ENCODE results near the gene ABCG1. TPM values are rescaled to one million over a fixed set of nuclear protein-coding genes. Genes with fewer than 3 reads are reported as not detected.

The ABCG1 gene
- total RNA-seq, 3 donors from 2014 or later = 44.4 to 67.0 (median 56.8) TPM

- H3K36me3 ChIP-seq (ENCODE audit: low read depth) = no peaks in the 10 kb centered on the region
- no peak overlapping the region for H3K4me3 ChIP-seq
- H3K4me1 ChIP-seq (ENCODE audit: low read depth) = peaks cover 58% of the 10 kb centered on the region
- TF ChIP-seq CTCF (IDR thresholded peaks at IDR 0.05) = no peak
- DNase-seq (peak in 1 of 3 donors; percentile 35), ATAC-seq (no peak)
- H3K9me3 ChIP-seq = no peaks in the 10 kb centered on the region
- intact Hi-C loops (cut with DNase I, micrococcal nuclease) = no loop called here
These were observed 17.1 kb downstream of the ABCG1 start for GRCh38 chr21:42236014-42236413.

- peaks cover 56% of the 10 kb centered on the region for H3K4me1 ChIP-seq (ENCODE audit: low read depth)
- intact Hi-C loops (cut with DNase I, micrococcal nuclease) = no loop called here
These were observed 17.8 kb downstream of the ABCG1 start for GRCh38 chr21:42236693-42237092.

DNA sequence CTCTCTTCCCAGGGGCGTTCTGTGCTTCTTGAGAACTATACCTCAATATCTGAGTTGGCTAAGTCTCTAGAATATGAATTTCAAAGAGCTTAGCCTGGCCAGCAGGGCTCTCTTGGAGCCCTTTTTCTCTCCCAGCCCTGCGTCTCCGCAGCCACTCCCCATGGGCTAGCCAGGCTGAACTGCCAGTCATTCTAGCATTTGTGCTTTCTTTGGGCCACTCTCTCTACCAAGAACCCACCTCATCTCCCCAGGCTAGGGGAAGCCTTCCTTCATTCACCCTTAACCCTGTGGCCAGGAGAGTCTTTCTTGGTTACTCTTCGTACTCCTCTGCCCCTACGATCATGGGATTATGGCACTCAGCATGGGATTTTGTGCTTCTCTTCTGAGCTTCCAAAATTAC lies 18.2 kb downstream of the ABCG1 start:
- Histone ChIP-seq H3K9me3 (no peaks in the 10 kb centered on the region), H3K4me3 (no peak overlapping the region), H3K36me3 (ENCODE audit: low read depth) (no peaks in the 10 kb centered on the region), H3K4me1 (ENCODE audit: low read depth) (peaks cover 52% of the 10 kb centered on the region)
- no peak for TF ChIP-seq CTCF (IDR thresholded peaks at IDR 0.05)
- DNase-seq (peak in 1 of 3 donors; percentile 15), ATAC-seq (no peak)
- intact Hi-C loops (cut with DNase I, micrococcal nuclease) = no loop called here

More at GRCh38 chr21:42236693-42237092, 17.8 kb downstream of the ABCG1 start:
- Histone ChIP-seq H3K4me3 (no peak overlapping the region), H3K9me3 (no peaks in the 10 kb centered on the region), H3K36me3 (ENCODE audit: low read depth) (no peaks in the 10 kb centered on the region)
- ATAC-seq = no peak
- no peak for TF ChIP-seq CTCF (IDR thresholded peaks at IDR 0.05)
- DNase-seq = peak in 1 of 3 donors; percentile 16

- no peak for DNase-seq
- no peak overlapping the region for H3K4me3 ChIP-seq
- ATAC-seq = no peak
- H3K36me3 ChIP-seq (ENCODE audit: low read depth) = no peaks in the 10 kb centered on the region
- intact Hi-C loops (cut with DNase I, micrococcal nuclease) = no loop called here
- H3K9me3 ChIP-seq = no peaks in the 10 kb centered on the region
- H3K4me1 ChIP-seq (ENCODE audit: low read depth) = peaks cover 48% of the 10 kb centered on the region
- no peak for TF ChIP-seq CTCF (IDR thresholded peaks at IDR 0.05)
These were observed 18.6 kb downstream of the ABCG1 start for GRCh38 chr21:42237577-42237976.

GRCh38 chr21:42238185-42238934 lies 19.4 kb downstream of the ABCG1 start:
- Histone ChIP-seq H3K36me3 (ENCODE audit: low read depth) (no peaks in the 10 kb centered on the region), H3K9me3 (no peaks in the 10 kb centered on the region), H3K4me1 (ENCODE audit: low read depth) (peaks cover 40% of the 10 kb centered on the region), H3K4me3 (no peak overlapping the region)
- no peak for ATAC-seq
- intact Hi-C loops (cut with DNase I, micrococcal nuclease) = no loop called here
- TF ChIP-seq CTCF (IDR thresholded peaks at IDR 0.05) = no peak
- peak in 1 of 3 donors; percentile 22 for DNase-seq
